Endodermal cell (in vitro differentiated cells): ENCODE results near the gene MYDGF. TPM values are rescaled to one million over a fixed set of nuclear protein-coding genes. Genes with fewer than 3 reads are reported as not detected.
A peak's percentile ranks its signal among the peaks of the same experiment; 100 is the strongest.

Experiments
- DNase-seq: peaks from one replicate; pipeline ENCODE4 v3.0.0-alpha.2; 2017
- H3K27ac ChIP-seq: 2 replicates; pipeline ENCODE4 v1.5.1; 2013; ENCODE audit warnings: mild to moderate bottlenecking, low read depth, low read length, moderate library complexity
- H3K27me3 ChIP-seq: 2 replicates; pipeline ENCODE4 v1.6.1; 2013; ENCODE audit warnings: mild to moderate bottlenecking, low read length, moderate library complexity; ENCODE audit not compliant: insufficient read depth, control insufficient read depth, poor library complexity, severe bottlenecking
- H3K36me3 ChIP-seq: 2 replicates; pipeline ENCODE4 v1.7.0; 2013; ENCODE audit warnings: mild to moderate bottlenecking, low read length, moderate library complexity; ENCODE audit not compliant: control insufficient read depth, insufficient read depth
- H3K4me1 ChIP-seq: one replicate; pipeline ENCODE4 v1.7.0; 2013; ENCODE audit warnings: low read length; ENCODE audit not compliant: control insufficient read depth, insufficient read depth
- H3K4me3 ChIP-seq: 2 replicates; pipeline ENCODE4 v1.5.1; 2013; ENCODE audit warnings: mild to moderate bottlenecking, low read length, moderate library complexity
- H3K9ac ChIP-seq: 2 replicates; pipeline ENCODE4 v1.6.1; 2013; ENCODE audit warnings: mild to moderate bottlenecking, low read length, moderate library complexity; ENCODE audit not compliant: poor library complexity, severe bottlenecking; ENCODE audit errors: extremely low read depth
- H3K9me3 ChIP-seq: 2 replicates; pipeline ENCODE4 v1.6.1; 2013; ENCODE audit warnings: mild to moderate bottlenecking, low read length, moderate library complexity; ENCODE audit not compliant: control insufficient read depth
- H3K27ac Mint-ChIP-seq: 2 replicates; pipeline ENCODE4 v1.8.0; 2020; ENCODE audit warnings: mixed read lengths
- H3K27me3 Mint-ChIP-seq: 2 replicates; pipeline ENCODE4 v1.8.0; 2021; ENCODE audit warnings: mild to moderate bottlenecking, mixed read lengths; ENCODE audit not compliant: insufficient read depth
- H3K36me3 Mint-ChIP-seq: 2 replicates; pipeline ENCODE4 v1.8.0; 2020; ENCODE audit warnings: low read depth, mixed read lengths
- H3K4me1 Mint-ChIP-seq: 2 replicates; pipeline ENCODE4 v1.8.0; 2020; ENCODE audit warnings: mixed read lengths
- H3K4me3 Mint-ChIP-seq: 2 replicates; pipeline ENCODE4 v1.8.0; 2020; ENCODE audit warnings: mild to moderate bottlenecking, moderate library complexity, mixed read lengths
- H3K9me3 Mint-ChIP-seq: 2 replicates; pipeline ENCODE4 v1.8.0; 2020; ENCODE audit warnings: mild to moderate bottlenecking, mixed read lengths
- WGBS, 2 experiments: methylation state at CpG; one replicate each; pipeline versions ENCODE4 v1.1.5 to v1.1.7; 2013; ENCODE audit warnings: missing lambda C conversion rate in 2 of 2, mixed read lengths in 1 of 2; ENCODE audit not compliant: insufficient coverage in 1 of 2, insufficient read length in 1 of 2; 5-methylcytosine and 5-hydroxymethylcytosine counted together
- long read RNA-seq, 4 experiments: library from polyadenylated mRNA in 2 of 4; library from RNA in 1 of 4; library from capped mRNA in 1 of 4; stranded (forward) in 3 of 4; unstranded in 1 of 4; transcript quantifications; one replicate each; pipeline ENCODE4 v2.0.0, GENCODE V29; 2020 to 2021; ENCODE audit warnings: inconsistent platforms in 1 of 4
- polyA plus RNA-seq, 2 experiments: library from polyadenylated mRNA; stranded (reverse); fragments of 50-300 nt; gene quantifications; one replicate each; pipeline ENCODE4 v1.2.3, GENCODE V29; 2013
- total RNA-seq, 2 donors: library from RNA; stranded (reverse); fragmentation: NEBNext Ultra II Directional in 1 of 2; extraction: Animal tissue kit (Norgen Biotek cat#: 25700) in 1 of 2; gene quantifications; 2 replicates in 1 of 2; 3 replicates in 1 of 2; pipeline ENCODE4 v1.2.1, GENCODE V29; 2021
- TF ChIP-seq, protein P1 (sequence below): fragments of 200-600 bp; sonication (generic); conservative IDR thresholded peaks from 2 replicates; pipeline ENCODE4 v1.5.0; 2021; ENCODE audit warnings: antibody characterized with exemption, mild to moderate bottlenecking

Gene MYDGF
- total RNA-seq, result 10 to 100 TPM; 58.7 to 64.0 TPM
- 93.0 TPM for polyA plus RNA-seq (2013, experiment 1 of 2)
- polyA plus RNA-seq (2013, experiment 2 of 2), result 93.7 TPM
- long read RNA-seq, experiment 1, transcript MYDGF-201 (6 exons, 1,018 nt), result major isoform, 58 of 77 reads
- long read RNA-seq, experiment 1, partial matches to known transcripts, result 13 of 77 reads
- long read RNA-seq, experiment 1, other reads (novel, unspliced or antisense), result 6 of 77 reads
- long read RNA-seq, experiment 2, transcript MYDGF-201 (6 exons, 1,018 nt), result major isoform, 109 of 121 reads
- long read RNA-seq, experiment 2, partial matches to known transcripts, result 8 of 121 reads
- long read RNA-seq, experiment 2, other reads (novel, unspliced or antisense), result 3 of 121 reads
- long read RNA-seq, experiment 3, transcript MYDGF-201 (6 exons, 1,018 nt), result major isoform, 164 of 171 reads
- long read RNA-seq, experiment 3, partial matches to known transcripts, result 1 of 171 reads
- long read RNA-seq, experiment 3, other reads (novel, unspliced or antisense), result 4 of 171 reads
- long read RNA-seq, experiment 4, transcript MYDGF-201 (6 exons, 1,018 nt), result major isoform, 176 of 185 reads
- long read RNA-seq, experiment 4, partial matches to known transcripts, result 0 of 185 reads
- long read RNA-seq, experiment 4, other reads (novel, unspliced or antisense), result 9 of 185 reads

DNA sequence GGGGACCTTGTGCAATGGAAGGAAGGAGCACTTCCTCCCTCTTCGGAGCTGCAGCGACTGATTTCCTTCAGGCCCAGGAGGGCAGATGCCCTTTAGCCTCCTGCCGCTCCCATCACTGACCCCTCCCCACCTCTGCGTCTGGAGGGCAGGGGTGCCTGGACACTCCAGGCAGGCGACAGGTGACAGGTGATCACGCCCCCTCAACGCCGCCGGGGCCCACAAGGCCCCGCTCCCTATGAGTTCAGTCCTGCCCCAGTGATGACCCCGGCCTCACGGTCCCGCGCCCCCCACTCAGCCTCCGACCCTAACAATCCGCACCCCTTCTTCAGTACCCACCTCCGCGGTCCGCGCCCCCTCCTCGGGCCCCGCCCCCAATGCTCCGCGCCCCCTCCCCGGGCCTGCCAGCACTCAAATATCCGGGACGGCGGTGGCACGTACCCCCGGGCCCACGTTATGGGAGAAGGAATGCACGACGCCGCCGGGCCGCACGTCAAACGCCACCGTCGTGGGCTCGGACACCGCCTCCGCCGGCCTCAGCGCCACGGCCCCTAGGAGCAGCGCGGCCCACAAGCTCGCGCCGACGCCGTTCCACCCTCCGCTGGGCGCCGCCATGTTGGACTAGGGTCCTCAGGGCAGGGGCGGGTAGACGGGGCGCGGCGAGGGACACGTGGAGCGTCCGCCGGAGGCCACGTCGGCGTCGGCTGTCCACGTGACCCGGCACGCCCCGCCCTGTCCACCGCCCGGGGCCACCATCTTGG, at the start of gene MYDGF:
Gene MYDGF (minus strand): TSS at position 620 of the 758 bp plus-strand sequence. CDS start 8 bp downstream, at position 612.
- no peaks in the 10 kb centered on the region for H3K9me3 Mint-ChIP-seq
- DNase-seq, result peak; percentile 97
- peaks cover 18% of the 10 kb centered on the region for H3K4me1 Mint-ChIP-seq
- H3K4me3 Mint-ChIP-seq, result peak within 1 kb of the TSS; percentile 92
- peaks cover 25% of the 10 kb centered on the region for H3K36me3 Mint-ChIP-seq
- no peaks in the 10 kb centered on the region for H3K27me3 Mint-ChIP-seq
- TF ChIP-seq, protein P1, sequence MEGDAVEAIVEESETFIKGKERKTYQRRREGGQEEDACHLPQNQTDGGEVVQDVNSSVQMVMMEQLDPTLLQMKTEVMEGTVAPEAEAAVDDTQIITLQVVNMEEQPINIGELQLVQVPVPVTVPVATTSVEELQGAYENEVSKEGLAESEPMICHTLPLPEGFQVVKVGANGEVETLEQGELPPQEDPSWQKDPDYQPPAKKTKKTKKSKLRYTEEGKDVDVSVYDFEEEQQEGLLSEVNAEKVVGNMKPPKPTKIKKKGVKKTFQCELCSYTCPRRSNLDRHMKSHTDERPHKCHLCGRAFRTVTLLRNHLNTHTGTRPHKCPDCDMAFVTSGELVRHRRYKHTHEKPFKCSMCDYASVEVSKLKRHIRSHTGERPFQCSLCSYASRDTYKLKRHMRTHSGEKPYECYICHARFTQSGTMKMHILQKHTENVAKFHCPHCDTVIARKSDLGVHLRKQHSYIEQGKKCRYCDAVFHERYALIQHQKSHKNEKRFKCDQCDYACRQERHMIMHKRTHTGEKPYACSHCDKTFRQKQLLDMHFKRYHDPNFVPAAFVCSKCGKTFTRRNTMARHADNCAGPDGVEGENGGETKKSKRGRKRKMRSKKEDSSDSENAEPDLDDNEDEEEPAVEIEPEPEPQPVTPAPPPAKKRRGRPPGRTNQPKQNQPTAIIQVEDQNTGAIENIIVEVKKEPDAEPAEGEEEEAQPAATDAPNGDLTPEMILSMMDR, result no peak
- peak within 1 kb of the TSS; percentile 60 for H3K27ac ChIP-seq
- H3K9ac ChIP-seq, result peak within 1 kb of the TSS; percentile 87
- H3K4me3 ChIP-seq, result peak within 1 kb of the TSS; percentile 82
- peak within 1 kb of the TSS; percentile 90 for H3K27ac Mint-ChIP-seq
- no peaks in the 10 kb centered on the region for H3K9me3 ChIP-seq
- H3K4me1 ChIP-seq, result peaks cover 11% of the 10 kb centered on the region
- H3K27me3 ChIP-seq, result no peaks in the 10 kb centered on the region
- 0% methylated on average over 3 to 75 of the region's 75 CpGs for WGBS, 2 experiments
- H3K36me3 ChIP-seq, result peaks cover 33% of the 10 kb centered on the region

- TF ChIP-seq, protein P1, result no peak
- 96 to 97% methylated on average over 8 to 11 of the region's 11 CpGs for WGBS, 2 experiments
- Mint-ChIP-seq H3K4me3 (no peak overlapping the region), H3K4me1 (peaks cover 1% of the 10 kb centered on the region), H3K9me3 (no peaks in the 10 kb centered on the region), H3K36me3 (peaks cover 49% of the 10 kb centered on the region), H3K27me3 (no peaks in the 10 kb centered on the region), H3K27ac (no peak overlapping the region)
- Histone ChIP-seq H3K4me3 (no peak overlapping the region), H3K36me3 (peaks cover 58% of the 10 kb centered on the region), H3K9ac (no peak overlapping the region), H3K4me1 (peaks cover 5% of the 10 kb centered on the region), H3K9me3 (no peaks in the 10 kb centered on the region), H3K27ac (no peak overlapping the region), H3K27me3 (no peaks in the 10 kb centered on the region)
- DNase-seq, result no peak
Observed at GRCh38 chr19:4719499-4719866, 49.3 kb upstream of the MYDGF start.

DNA sequence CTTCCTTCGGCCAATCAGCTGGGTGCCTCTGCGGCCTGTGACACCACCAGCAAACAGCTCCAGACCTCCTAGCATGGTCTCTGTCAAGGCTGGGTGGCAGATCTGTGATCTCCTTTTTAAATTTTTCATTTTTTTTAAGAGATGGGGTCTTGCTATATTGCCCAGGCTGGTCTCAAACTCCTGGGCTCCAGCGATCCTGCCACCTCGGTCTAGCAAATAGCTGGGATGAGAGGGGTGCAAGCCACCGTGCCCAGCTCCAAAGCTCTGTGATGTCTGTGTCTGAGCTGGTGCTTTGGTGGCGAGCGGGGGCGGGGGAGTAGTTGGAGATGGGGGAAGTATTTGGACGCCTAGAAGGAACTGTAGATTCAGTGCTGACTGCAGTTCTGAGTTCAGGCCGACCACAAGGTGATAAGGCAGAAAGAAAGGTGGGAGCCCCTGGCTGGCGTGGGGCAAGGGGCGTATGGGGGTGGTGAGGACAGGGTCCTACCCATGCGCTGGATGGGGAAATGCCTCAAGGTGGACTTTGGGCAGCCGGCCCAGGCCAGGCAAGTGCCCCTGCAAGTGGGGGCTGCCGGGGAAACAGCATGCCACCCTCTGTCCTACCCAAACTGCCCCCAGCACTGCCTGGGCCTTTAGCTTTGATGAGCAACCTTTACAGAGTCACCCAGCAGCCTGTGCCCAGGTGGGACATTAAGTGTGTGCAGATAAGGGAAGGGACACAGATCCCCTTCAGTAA, 48.0 kb upstream of the MYDGF start:
- no peaks in the 10 kb centered on the region for H3K27me3 Mint-ChIP-seq
- TF ChIP-seq, protein P1, result no peak
- H3K4me1 ChIP-seq, result peaks cover 5% of the 10 kb centered on the region
- no peaks in the 10 kb centered on the region for H3K27me3 ChIP-seq
- whole genome bisulfite sequencing, 2 experiments, result 92 to 94% methylated on average over 10 to 15 of the region's 15 CpGs
- DNase-seq, result no peak
- H3K27ac Mint-ChIP-seq, result no peak overlapping the region
- peaks cover 1% of the 10 kb centered on the region for H3K4me1 Mint-ChIP-seq
- peaks cover 65% of the 10 kb centered on the region for H3K36me3 ChIP-seq
- no peak overlapping the region for H3K4me3 Mint-ChIP-seq
- no peaks in the 10 kb centered on the region for H3K9me3 ChIP-seq
- peaks cover 54% of the 10 kb centered on the region for H3K36me3 Mint-ChIP-seq
- no peak overlapping the region for H3K27ac ChIP-seq
- no peaks in the 10 kb centered on the region for H3K9me3 Mint-ChIP-seq
- H3K4me3 ChIP-seq, result no peak overlapping the region
- no peak overlapping the region for H3K9ac ChIP-seq
